Lower lobe of right lung (tissue), 2 donors: ENCODE measurements around the gene C1orf21. TPM values are rescaled to one million over a fixed set of nuclear protein-coding genes. Genes with fewer than 3 reads are reported as not detected.

ENCODE experiments used
- ATAC-seq, 2 donors: fragments of 200-7000 bp; cut with Tn5 transposase; one replicate each; pipeline ENCODE4 v1.9.1; 2020 to 2022; ENCODE audit warnings: mild to moderate bottlenecking in 2 of 2, moderate library complexity in 2 of 2
- DNase-seq: peaks from one replicate; pipeline ENCODE4 v3.0.0-alpha.2; 2020
- H3K27ac ChIP-seq: fragments of 200-600 bp; one replicate; pipeline ENCODE4 v1.8.0; 2022
- H3K27me3 ChIP-seq: fragments of 200-600 bp; one replicate; pipeline ENCODE4 v1.8.0; 2022; ENCODE audit warnings: low read depth
- H3K36me3 ChIP-seq: fragments of 200-600 bp; one replicate; pipeline ENCODE4 v1.8.0; 2022; ENCODE audit warnings: mild to moderate bottlenecking
- H3K4me1 ChIP-seq: fragments of 200-600 bp; one replicate; pipeline ENCODE4 v1.8.0; 2022
- H3K4me3 ChIP-seq: fragments of 200-600 bp; one replicate; pipeline ENCODE4 v1.8.0; 2022; ENCODE audit warnings: mild to moderate bottlenecking
- H3K9me3 ChIP-seq: fragments of 200-600 bp; one replicate; pipeline ENCODE4 v1.8.0; 2022
- intact Hi-C: fragments of 100-400 bp; cut with DNase I; formaldehyde crosslinking; loops from one replicate; pipeline ENCODE4 v1.11.0; 2022
- total RNA-seq: library from RNA; stranded (reverse); fragmentation: NEBNext Ultra II Directional; extraction: Animal tissue kit (Norgen Biotek cat#: 25700); gene quantifications from one replicate; pipeline ENCODE4 v1.2.1, GENCODE V29; 2021
- TF ChIP-seq, protein P1 (sequence below): fragments of 200-600 bp; IDR thresholded peaks from one replicate; pipeline ENCODE4 v1.8.0; 2022; ENCODE audit warnings: antibody characterized with exemption, mild to moderate bottlenecking
- donor health status: DM: no; HTN: yes; CAD: no; lungs with severe emphysema.

The C1orf21 gene
- total RNA-seq, 1 donor from 2014 or later, result 70.8 TPM

DNA sequence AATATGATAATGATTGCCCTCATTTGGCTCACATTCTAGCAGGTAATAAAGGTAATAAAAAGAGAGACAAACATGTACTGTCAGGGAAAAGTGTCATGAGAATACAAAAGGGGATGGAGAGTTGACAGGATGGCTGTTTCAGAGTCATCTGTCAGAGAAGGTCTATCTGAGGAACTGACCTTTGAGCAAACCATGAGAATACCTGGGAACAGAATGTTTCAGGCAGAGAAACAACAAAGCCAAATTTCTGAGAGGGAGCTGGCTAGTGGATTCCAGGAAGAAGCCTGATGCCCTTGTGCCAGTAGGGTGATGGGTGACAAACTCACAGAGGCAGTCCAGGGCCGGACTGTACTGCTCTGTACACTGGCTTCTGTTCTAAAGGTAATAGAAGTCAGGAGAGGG is 107.2 kb downstream of the C1orf21 start:
- intact Hi-C loops, result no loop called here
- Histone ChIP-seq H3K4me3 (no peak overlapping the region), H3K27ac (no peak overlapping the region), H3K27me3 (no peaks in the 10 kb centered on the region), H3K9me3 (no peaks in the 10 kb centered on the region), H3K36me3 (no peaks in the 10 kb centered on the region), H3K4me1 (peaks cover 31% of the 10 kb centered on the region)
- no peak for DNase-seq
- ATAC-seq, result peak in 1 of 2 donors; percentile 31
- TF ChIP-seq, protein P1, sequence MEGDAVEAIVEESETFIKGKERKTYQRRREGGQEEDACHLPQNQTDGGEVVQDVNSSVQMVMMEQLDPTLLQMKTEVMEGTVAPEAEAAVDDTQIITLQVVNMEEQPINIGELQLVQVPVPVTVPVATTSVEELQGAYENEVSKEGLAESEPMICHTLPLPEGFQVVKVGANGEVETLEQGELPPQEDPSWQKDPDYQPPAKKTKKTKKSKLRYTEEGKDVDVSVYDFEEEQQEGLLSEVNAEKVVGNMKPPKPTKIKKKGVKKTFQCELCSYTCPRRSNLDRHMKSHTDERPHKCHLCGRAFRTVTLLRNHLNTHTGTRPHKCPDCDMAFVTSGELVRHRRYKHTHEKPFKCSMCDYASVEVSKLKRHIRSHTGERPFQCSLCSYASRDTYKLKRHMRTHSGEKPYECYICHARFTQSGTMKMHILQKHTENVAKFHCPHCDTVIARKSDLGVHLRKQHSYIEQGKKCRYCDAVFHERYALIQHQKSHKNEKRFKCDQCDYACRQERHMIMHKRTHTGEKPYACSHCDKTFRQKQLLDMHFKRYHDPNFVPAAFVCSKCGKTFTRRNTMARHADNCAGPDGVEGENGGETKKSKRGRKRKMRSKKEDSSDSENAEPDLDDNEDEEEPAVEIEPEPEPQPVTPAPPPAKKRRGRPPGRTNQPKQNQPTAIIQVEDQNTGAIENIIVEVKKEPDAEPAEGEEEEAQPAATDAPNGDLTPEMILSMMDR, result no peak

DNA sequence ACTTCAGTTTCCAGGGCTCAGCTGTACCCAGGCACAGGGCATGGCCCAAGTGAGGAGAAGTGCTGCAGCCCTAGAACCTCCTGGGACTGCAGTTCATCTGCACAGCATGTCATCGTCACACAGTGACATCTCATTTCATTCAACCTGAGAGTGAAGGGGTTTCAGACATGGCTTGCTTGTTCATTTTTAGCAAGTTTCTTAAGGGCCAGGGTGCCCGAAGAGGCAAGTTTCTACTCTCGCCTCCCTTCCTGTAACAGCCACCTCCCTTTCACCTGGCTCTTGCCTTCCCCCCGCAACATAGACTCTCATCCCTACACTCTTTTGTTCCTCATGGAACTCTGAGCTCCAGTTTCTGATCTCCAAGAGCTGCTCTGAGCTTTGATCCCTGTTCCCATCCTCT is 108.1 kb downstream of the C1orf21 start:
- Histone ChIP-seq H3K4me3 (no peak overlapping the region), H3K27ac (no peak overlapping the region), H3K27me3 (no peaks in the 10 kb centered on the region), H3K4me1 (peaks cover 29% of the 10 kb centered on the region), H3K36me3 (no peaks in the 10 kb centered on the region), H3K9me3 (no peaks in the 10 kb centered on the region)
- DNase-seq (no peak), ATAC-seq (no peak)
- TF ChIP-seq, protein P1, result no peak
- intact Hi-C loops, result no loop called here

GRCh38 chr1:184497959-184498723 is 111.3 kb downstream of the C1orf21 start:
- ATAC-seq, result no peak
- Histone ChIP-seq H3K9me3 (no peaks in the 10 kb centered on the region), H3K4me1 (no peaks in the 10 kb centered on the region), H3K36me3 (no peaks in the 10 kb centered on the region), H3K27me3 (no peaks in the 10 kb centered on the region), H3K4me3 (no peak overlapping the region), H3K27ac (no peak overlapping the region)
- no peak for DNase-seq
- intact Hi-C loops, result no loop called here
- TF ChIP-seq, protein P1, result no peak

DNA sequence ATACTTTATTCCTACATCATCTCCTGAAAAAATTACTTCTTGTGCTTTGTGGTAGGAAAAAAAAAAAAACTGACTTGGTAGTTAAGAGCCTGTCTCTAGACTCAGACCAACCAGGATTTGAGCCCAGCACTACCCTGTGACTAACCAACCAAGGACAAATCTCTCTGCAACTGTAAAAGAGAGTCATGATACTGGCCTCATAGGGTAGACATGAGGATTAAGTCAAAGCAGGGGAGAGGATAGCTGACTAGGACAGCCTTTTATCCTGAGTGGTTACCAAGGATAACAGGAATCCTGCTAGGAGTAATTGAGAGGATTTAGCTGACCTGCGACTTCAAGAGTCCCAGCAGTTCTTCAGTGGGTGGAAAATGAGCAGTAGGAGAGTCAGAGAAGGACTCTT is 112.8 kb downstream of the C1orf21 start:
- Histone ChIP-seq H3K4me1 (peaks cover 13% of the 10 kb centered on the region), H3K27ac (no peak overlapping the region), H3K27me3 (no peaks in the 10 kb centered on the region), H3K4me3 (no peak overlapping the region), H3K9me3 (no peaks in the 10 kb centered on the region), H3K36me3 (no peaks in the 10 kb centered on the region)
- TF ChIP-seq, protein P1, result no peak
- DNase-seq (no peak), ATAC-seq (no peak)
- intact Hi-C loops, result no loop called here

- Histone ChIP-seq H3K27me3 (no peaks in the 10 kb centered on the region), H3K4me3 (no peak overlapping the region), H3K9me3 (no peaks in the 10 kb centered on the region), H3K36me3 (no peaks in the 10 kb centered on the region), H3K27ac (no peak overlapping the region), H3K4me1 (peaks cover 18% of the 10 kb centered on the region)
- intact Hi-C loops, result no loop called here
- no peak for ATAC-seq
- TF ChIP-seq, protein P1, result no peak
- DNase-seq, result no peak
These were observed 115.3 kb downstream of the C1orf21 start for GRCh38 chr1:184502161-184502560.
